Renal pelvis (tissue), 3 donors: ENCODE data around the gene MTRR. TPM values are rescaled to one million over a fixed set of nuclear protein-coding genes. Genes with fewer than 3 reads are reported as not detected.

Experiments
- polyA plus RNA-seq, 3 donors: library from polyadenylated mRNA; unstranded; fragments of 120-200 nt; gene quantifications; one replicate each; pipeline ENCODE4 v1.2.1, GENCODE V29; 2013; ENCODE audit not compliant: insufficient read length in 3 of 3

Gene MTRR
- polyA plus RNA-seq, 3 donors, result 53.2 to 63.0 (median 59.5) TPM

Other genes starting within 250 kb of the MTRR start
- gene CFAP90, start 18.0 kb upstream of the MTRR start, polyA plus RNA-seq, result 1 to 10 TPM; 6.1 to 7.1 (median 6.3) TPM
- gene FASTKD3, start 117 bp upstream of the MTRR start, polyA plus RNA-seq, result 10 to 100 TPM; 20.7 to 28.6 (median 27.7) TPM